ACHN (cell line): ENCODE results near the gene TLE3.
A peak's percentile ranks its signal among the peaks of the same experiment; 100 is the strongest.
"Not testable (repeated sequence)": the region's sequence is repeated elsewhere in the genome, so short reads cannot be mapped to it uniquely, and the experiment has no call there.

Experiments used
- DNase-seq: peaks from one replicate; pipeline ENCODE4 v3.0.0-alpha.2; 2015
- in situ Hi-C: cut with HindIII; loops from 2 replicates; pipeline ENCODE4 v1.10.0; 2017; ENCODE audit warnings: low sequenced_read_pairs, low pct_ligation_motif_present, low pct_unique_long_range_greater_than_20kb

Gene TLE3

GRCh38 chr15:70127770-70128413, 30.2 kb upstream of the TLE3 start:
- DNase-seq = no peak
- in situ Hi-C loops = no loop called here

GRCh38 chr15:70127288-70127746, 29.6 kb upstream of the TLE3 start:
- in situ Hi-C loops = no loop called here
- DNase-seq = no peak

- DNase-seq = no peak
- in situ Hi-C loops = no loop called here
Measured at GRCh38 chr15:70126362-70126761, 28.6 kb upstream of the TLE3 start.

- in situ Hi-C loops = no loop called here
- no peak for DNase-seq
Measured at GRCh38 chr15:70125605-70126004, 27.9 kb upstream of the TLE3 start.

GRCh38 chr15:70121624-70122302, 24.0 kb upstream of the TLE3 start:
- in situ Hi-C loops = no loop called here
- DNase-seq = peak; percentile 7

- DNase-seq = no peak
- in situ Hi-C loops = no loop called here
Measured at GRCh38 chr15:70120958-70121623, 23.4 kb upstream of the TLE3 start.

- no peak for DNase-seq
- in situ Hi-C loops = no loop called here
Measured at GRCh38 chr15:70119911-70120508, 22.3 kb upstream of the TLE3 start.

GRCh38 chr15:70118599-70118998, 20.9 kb upstream of the TLE3 start:
- in situ Hi-C loops = no loop called here
- DNase-seq = no peak

GRCh38 chr15:70116317-70116716, 18.6 kb upstream of the TLE3 start:
- DNase-seq = no peak

GRCh38 chr15:70114221-70114620, 16.5 kb upstream of the TLE3 start:
- DNase-seq = no peak
- in situ Hi-C loops = no loop called here

More at GRCh38 chr15:70116317-70116716, 18.6 kb upstream of the TLE3 start:
- in situ Hi-C loops = no loop called here

- in situ Hi-C loops = no loop called here
- DNase-seq = no peak
Measured at GRCh38 chr15:70113304-70113700, 15.6 kb upstream of the TLE3 start.

- DNase-seq, in situ Hi-C loops: not testable (repeated sequence)
Measured at GRCh38 chr15:70112572-70113303, 15.0 kb upstream of the TLE3 start.

- no peak for DNase-seq
- in situ Hi-C loops = no loop called here
Measured at GRCh38 chr15:70112074-70112395, 14.3 kb upstream of the TLE3 start.

GRCh38 chr15:70111203-70112073, 13.7 kb upstream of the TLE3 start:
- in situ Hi-C loops = no loop called here
- peak; percentile 37 for DNase-seq

GRCh38 chr15:70109978-70110377, 12.3 kb upstream of the TLE3 start:
- in situ Hi-C loops = no loop called here
- DNase-seq = no peak

GRCh38 chr15:70109531-70109930, 11.8 kb upstream of the TLE3 start:
- in situ Hi-C loops = no loop called here
- no peak for DNase-seq

- DNase-seq = no peak
- in situ Hi-C loops = no loop called here
Measured at GRCh38 chr15:70103880-70104626, 6.3 kb upstream of the TLE3 start.
